ENCODE results near the gene TMEM270.

TMEM270 gene

DNA sequence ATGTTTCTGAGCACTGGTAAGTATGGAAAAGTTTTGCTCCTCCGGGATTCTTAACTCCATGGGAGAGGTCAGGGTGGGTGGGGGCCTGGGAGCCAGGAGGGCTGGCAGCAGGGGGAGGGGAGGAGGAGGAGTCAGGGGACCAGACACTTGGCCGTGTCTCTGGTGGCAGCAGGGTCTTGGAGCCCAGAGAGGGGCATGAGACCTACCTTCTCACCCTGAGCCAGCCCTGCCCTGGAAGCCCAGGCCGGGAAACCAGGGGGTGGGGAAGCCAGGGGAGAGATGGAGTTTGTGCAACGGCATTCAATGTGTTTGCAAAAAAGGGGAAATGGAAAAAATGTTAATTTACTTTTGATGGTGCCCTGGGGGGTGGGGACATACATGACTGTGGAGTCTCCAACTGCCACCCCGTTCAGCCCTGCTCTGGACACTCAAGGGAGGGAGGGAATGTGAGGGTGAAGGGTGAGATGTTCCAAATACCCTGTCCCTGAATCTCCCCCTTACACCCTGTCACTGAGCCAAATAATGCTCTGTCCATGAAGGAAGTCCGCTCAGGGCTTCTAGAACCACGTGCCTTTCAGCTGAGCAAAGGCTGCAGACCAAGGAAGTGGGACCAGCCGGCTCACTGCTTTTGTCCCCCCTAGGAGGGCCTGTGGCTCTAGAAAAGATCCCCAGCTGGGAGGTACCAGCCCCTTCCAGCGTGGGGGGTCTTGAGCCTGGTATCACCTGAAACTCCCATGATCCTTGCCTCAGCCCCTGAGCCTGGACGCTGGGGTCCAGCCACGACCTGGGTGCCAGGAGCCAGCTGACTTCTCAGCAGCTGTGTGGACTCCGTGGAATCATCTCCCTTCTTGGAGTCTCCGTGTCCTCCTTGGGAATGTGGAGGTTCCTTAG lies 48.3 kb downstream of the TMEM270 start:
- no peak for DNase-seq

DNA sequence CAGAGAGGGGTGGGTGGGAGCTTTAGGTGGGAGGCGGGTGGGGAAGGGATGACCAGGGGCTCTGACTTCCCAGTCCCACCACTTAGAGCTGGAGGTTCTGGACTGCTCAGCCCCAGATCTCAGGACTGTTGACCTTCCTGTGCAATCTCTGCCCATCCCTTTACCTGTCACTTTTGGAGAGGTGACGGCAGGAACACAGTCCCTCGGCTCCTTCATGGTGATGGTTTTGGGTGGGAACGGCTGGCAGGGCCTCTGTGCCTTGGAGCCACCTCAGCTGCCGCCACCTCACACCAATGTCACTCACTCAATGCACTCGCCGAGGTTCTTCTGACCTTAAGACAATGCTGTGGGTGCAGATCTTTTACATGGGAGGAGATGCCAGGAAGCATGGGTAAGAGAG lies 49.0 kb downstream of the TMEM270 start:
- no peak for DNase-seq

DNA sequence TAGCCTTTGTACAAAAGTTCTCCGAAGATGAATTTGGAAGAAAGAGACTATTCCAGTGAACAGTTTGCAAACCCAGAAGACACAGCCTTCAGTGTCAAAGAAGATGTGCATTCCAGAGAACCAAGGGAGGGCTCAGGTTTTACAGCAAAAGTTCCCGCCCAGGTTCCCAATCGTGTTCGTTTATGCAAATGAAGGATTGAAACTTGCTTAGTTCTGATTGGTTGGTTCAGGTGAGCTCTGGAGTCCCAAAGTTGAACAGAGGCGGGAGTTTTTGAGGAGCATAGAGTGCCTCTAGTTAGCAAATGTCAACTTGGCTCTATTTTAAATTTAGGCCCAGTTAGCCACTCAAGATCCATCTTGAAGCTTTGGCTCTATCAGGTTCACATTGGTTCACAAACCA lies 51.3 kb downstream of the TMEM270 start:
- DNase-seq, result no peak
